Neuronal stem cell (in vitro differentiated cells): ENCODE data around the gene ELAC1.

Source experiments
- DNase-seq: peaks from one replicate; pipeline ENCODE4 v3.0.0-alpha.2; 2013; ENCODE audit warnings: low spot score
- H2AFZ ChIP-seq: one replicate; pipeline ENCODE4 v1.6.1; 2013; ENCODE audit warnings: mild to moderate bottlenecking, low read length, inconsistent platforms
- H2AK5ac ChIP-seq: 2 replicates; pipeline ENCODE4 v1.6.1; 2013; ENCODE audit warnings: low read depth, mild to moderate bottlenecking, inconsistent platforms, low read length, moderate library complexity, mixed read lengths
- H2BK120ac ChIP-seq: 2 replicates; pipeline ENCODE4 v1.6.1; 2013; ENCODE audit warnings: low read depth, mild to moderate bottlenecking, inconsistent platforms, low read length, moderate library complexity, mixed read lengths
- H2BK12ac ChIP-seq: one replicate; pipeline ENCODE4 v1.6.1; 2013; ENCODE audit warnings: low read length, inconsistent platforms
- H2BK15ac ChIP-seq: 2 replicates; pipeline ENCODE4 v1.6.1; 2013; ENCODE audit warnings: mild to moderate bottlenecking, low read length, inconsistent platforms, mixed read lengths
- H2BK5ac ChIP-seq: one replicate; pipeline ENCODE4 v1.6.1; 2013; ENCODE audit warnings: inconsistent platforms, mild to moderate bottlenecking, low read length, moderate library complexity
- H3K14ac ChIP-seq: one replicate; pipeline ENCODE4 v1.6.1; 2013; ENCODE audit warnings: low read length, inconsistent platforms
- H3K18ac ChIP-seq: 2 replicates; pipeline ENCODE4 v1.6.1; 2013; ENCODE audit warnings: low read length, inconsistent platforms
- H3K23ac ChIP-seq: 2 replicates; pipeline ENCODE4 v1.6.1; 2013; ENCODE audit warnings: low read depth, mild to moderate bottlenecking, mixed read lengths, low read length, inconsistent platforms; ENCODE audit not compliant: poor library complexity
- H3K27ac ChIP-seq: replicated peaks from 3 replicates; pipeline ENCODE4 v1.5.1; 2013; ENCODE audit warnings: low read length, inconsistent platforms
- H3K27me3 ChIP-seq, 3 experiments: 2 replicates each; pipeline ENCODE4 v1.6.1; 2013; ENCODE audit warnings: low read length in 3 of 3, mild to moderate bottlenecking in 2 of 3, inconsistent platforms in 1 of 3, low read depth in 1 of 3, mixed read lengths in 1 of 3, moderate library complexity in 1 of 3; ENCODE audit not compliant: control insufficient read depth in 3 of 3, insufficient read depth in 3 of 3
- H3K36me3 ChIP-seq, 2 donors: replicated peaks in 1 of 2; 2 replicates each; pipeline ENCODE4 v1.6.1; 2013; ENCODE audit warnings: low read length in 2 of 2; ENCODE audit not compliant: control insufficient read depth in 2 of 2, insufficient read depth in 2 of 2
- H3K4ac ChIP-seq: 2 replicates; pipeline ENCODE4 v1.6.1; 2013; ENCODE audit warnings: inconsistent platforms, mild to moderate bottlenecking, low read length, moderate library complexity
- H3K4me1 ChIP-seq, 2 donors: 1 replicate in 1 of 2; 2 replicates in 1 of 2; pipeline ENCODE4 v1.6.1; 2013; ENCODE audit warnings: low read length in 2 of 2, low read depth in 1 of 2; ENCODE audit not compliant: control insufficient read depth in 2 of 2, insufficient read depth in 1 of 2
- H3K4me2 ChIP-seq: one replicate; pipeline ENCODE4 v1.6.1; 2013; ENCODE audit warnings: mild to moderate bottlenecking, low read length, inconsistent platforms; ENCODE audit not compliant: insufficient read depth, poor library complexity, severe bottlenecking
- H3K4me3 ChIP-seq, 2 donors: 2 replicates each; pipeline ENCODE4 v1.5.1; 2013; ENCODE audit warnings: low read length in 2 of 2, mild to moderate bottlenecking in 2 of 2, inconsistent platforms in 1 of 2, moderate library complexity in 1 of 2
- H3K79me1 ChIP-seq: one replicate; pipeline ENCODE4 v1.6.1; 2013; ENCODE audit warnings: low read depth, mild to moderate bottlenecking, inconsistent platforms, low read length, moderate library complexity
- H3K9ac ChIP-seq: one replicate; pipeline ENCODE4 v1.6.1; 2013; ENCODE audit warnings: mild to moderate bottlenecking, low read depth, low read length, inconsistent platforms; ENCODE audit not compliant: poor library complexity
- H3K9me3 ChIP-seq, 2 donors: replicated peaks in 1 of 2; 2 replicates each; pipeline versions ENCODE3 to v1.6.1; 2013; ENCODE audit warnings: low read length in 2 of 2, mild to moderate bottlenecking in 2 of 2, inconsistent platforms in 1 of 2, low read depth in 1 of 2, mixed read lengths in 1 of 2, moderate library complexity in 1 of 2; ENCODE audit not compliant: control insufficient read depth in 2 of 2, insufficient read depth in 1 of 2
- H4K8ac ChIP-seq: one replicate; pipeline ENCODE4 v1.6.1; 2013; ENCODE audit warnings: low read depth, mild to moderate bottlenecking, inconsistent platforms, low read length, moderate library complexity
- H4K91ac ChIP-seq: one replicate; pipeline ENCODE4 v1.6.1; 2013; ENCODE audit warnings: low read length, low read depth, mild to moderate bottlenecking, inconsistent platforms; ENCODE audit not compliant: poor library complexity
- WGBS, 2 donors: extraction: QIAGEN DNeasy Blood & Tissue Kit; methylation state at CpG; one replicate each; pipeline ENCODE4 v1.1.7; 2013; ENCODE audit warnings: missing lambda C conversion rate in 2 of 2, mixed read lengths in 1 of 2; ENCODE audit not compliant: insufficient read length in 2 of 2, insufficient replicate concordance in 1 of 2; ENCODE audit errors: extremely low coverage in 2 of 2; 5-methylcytosine and 5-hydroxymethylcytosine counted together

ELAC1 gene

GRCh38 chr18:51009072-51009471, 41.2 kb downstream of the ELAC1 start:
- no peak overlapping the region for H2BK5ac ChIP-seq
- H3K4ac ChIP-seq = no peak overlapping the region

GRCh38 chr18:51010218-51010617, 42.4 kb downstream of the ELAC1 start:
- H2AK5ac ChIP-seq = no peak overlapping the region
- no peaks in the 10 kb centered on the region for H3K79me1 ChIP-seq
- peaks cover 4 to 5% of the 10 kb centered on the region in 2 donors for H3K4me1 ChIP-seq
- H3K4ac ChIP-seq = no peak overlapping the region
- DNase-seq = no peak
- no peak overlapping the region for H2BK120ac ChIP-seq
- H2BK15ac ChIP-seq = no peak overlapping the region
- no peak overlapping the region for H3K23ac ChIP-seq
- H2BK5ac ChIP-seq = no peak overlapping the region
- H3K27me3 ChIP-seq = no peaks in the 10 kb centered on the region
- H3K14ac ChIP-seq = no peak overlapping the region
- no peak overlapping the region for H4K8ac ChIP-seq
- H3K9ac ChIP-seq = no peak overlapping the region
- peaks cover 0 to 7% of the 10 kb centered on the region in 2 donors for H3K9me3 ChIP-seq
- H3K36me3 ChIP-seq = no peaks in the 10 kb centered on the region
- no peak overlapping the region for H2BK12ac ChIP-seq
- H3K18ac ChIP-seq = no peak overlapping the region
- H2AFZ ChIP-seq = no peak overlapping the region
- no peak overlapping the region for H4K91ac ChIP-seq
- no peak overlapping the region for H3K4me3 ChIP-seq
- no peak overlapping the region for H3K27ac ChIP-seq
- H3K4me2 ChIP-seq = no peak overlapping the region

More at GRCh38 chr18:51009072-51009471, 41.2 kb downstream of the ELAC1 start:
- DNase-seq = no peak
- Histone ChIP-seq H3K14ac (no peak overlapping the region), H3K9me3 (no peaks in the 10 kb centered on the region), H2AK5ac (no peak overlapping the region), H3K79me1 (no peaks in the 10 kb centered on the region), H2BK120ac (no peak overlapping the region), H3K18ac (no peak overlapping the region), H3K27ac (no peak overlapping the region), H3K23ac (no peak overlapping the region), H3K27me3 (no peaks in the 10 kb centered on the region), H2BK15ac (no peak overlapping the region), H3K4me1 (peaks cover 3 to 4% of the 10 kb centered on the region in 2 donors), H3K9ac (no peak overlapping the region), H2BK12ac (no peak overlapping the region), H2AFZ (no peak overlapping the region), H4K91ac (no peak overlapping the region), H3K4me2 (no peak overlapping the region), H3K4me3 (no peak overlapping the region), H4K8ac (no peak overlapping the region), H3K36me3 (no peaks in the 10 kb centered on the region)

GRCh38 chr18:51011709-51012108, 43.9 kb downstream of the ELAC1 start:
- no peak overlapping the region for H3K4ac ChIP-seq
- H3K4me3 ChIP-seq = no peak overlapping the region
- H3K14ac ChIP-seq = no peak overlapping the region
- H2AFZ ChIP-seq = no peak overlapping the region
- H4K91ac ChIP-seq = no peak overlapping the region
- no peaks in the 10 kb centered on the region for H3K36me3 ChIP-seq
- H2BK5ac ChIP-seq = no peak overlapping the region
- no peak overlapping the region for H2BK15ac ChIP-seq
- H4K8ac ChIP-seq = no peak overlapping the region
- H3K9ac ChIP-seq = no peak overlapping the region
- no peak overlapping the region for H3K18ac ChIP-seq
- H3K27me3 ChIP-seq = no peaks in the 10 kb centered on the region
- H2BK12ac ChIP-seq = no peak overlapping the region
- no peak overlapping the region for H3K27ac ChIP-seq
- H3K23ac ChIP-seq = no peak overlapping the region
- WGBS, 2 donors = no CpG with 5 or more reads among the region's 3 CpGs
- H2BK120ac ChIP-seq = no peak overlapping the region
- no peak for DNase-seq
- no peaks in the 10 kb centered on the region for H3K79me1 ChIP-seq
- H3K9me3 ChIP-seq = peaks cover 0 to 7% of the 10 kb centered on the region in 2 donors
- peaks cover 5 to 6% of the 10 kb centered on the region in 2 donors for H3K4me1 ChIP-seq
- no peak overlapping the region for H2AK5ac ChIP-seq
- no peak overlapping the region for H3K4me2 ChIP-seq

GRCh38 chr18:51012441-51012840, 44.6 kb downstream of the ELAC1 start:
- H4K8ac ChIP-seq = no peak overlapping the region

More at GRCh38 chr18:51012441-51012840, 44.6 kb downstream of the ELAC1 start:
- WGBS, 2 donors = no CpG with 5 or more reads among the region's 3 CpGs
- H3K9me3 ChIP-seq = peaks cover 0 to 7% of the 10 kb centered on the region in 2 donors
- no peaks in the 10 kb centered on the region for H3K27me3 ChIP-seq
- H2BK15ac ChIP-seq = no peak overlapping the region
- no peak overlapping the region for H4K91ac ChIP-seq
- H3K4me2 ChIP-seq = no peak overlapping the region
- H2BK5ac ChIP-seq = no peak overlapping the region
- H3K79me1 ChIP-seq = no peaks in the 10 kb centered on the region
- no peak overlapping the region for H3K27ac ChIP-seq
- no peak overlapping the region for H2BK12ac ChIP-seq
- H3K4ac ChIP-seq = no peak overlapping the region
- H3K14ac ChIP-seq = no peak overlapping the region
- no peak overlapping the region for H3K23ac ChIP-seq
- no peak overlapping the region for H3K9ac ChIP-seq
- no peak for DNase-seq
- H2AK5ac ChIP-seq = no peak overlapping the region
- H3K18ac ChIP-seq = no peak overlapping the region
- no peak overlapping the region for H2BK120ac ChIP-seq
- H3K4me3 ChIP-seq = no peak overlapping the region
- H3K36me3 ChIP-seq = no peaks in the 10 kb centered on the region
- H3K4me1 ChIP-seq = peaks cover 9 to 11% of the 10 kb centered on the region in 2 donors
- no peak overlapping the region for H2AFZ ChIP-seq
